ENCODE measurements around the gene NAB2. TPM values are rescaled to one million over a fixed set of nuclear protein-coding genes. Genes with fewer than 3 reads are reported as not detected.

Gene NAB2
- total and polyA plus RNA-seq, 2 of the 8 experiments (the other 6 are each of a cell fraction or from before 2014, with no cell fraction given) = 20.9 to 23.5 TPM

DNA sequence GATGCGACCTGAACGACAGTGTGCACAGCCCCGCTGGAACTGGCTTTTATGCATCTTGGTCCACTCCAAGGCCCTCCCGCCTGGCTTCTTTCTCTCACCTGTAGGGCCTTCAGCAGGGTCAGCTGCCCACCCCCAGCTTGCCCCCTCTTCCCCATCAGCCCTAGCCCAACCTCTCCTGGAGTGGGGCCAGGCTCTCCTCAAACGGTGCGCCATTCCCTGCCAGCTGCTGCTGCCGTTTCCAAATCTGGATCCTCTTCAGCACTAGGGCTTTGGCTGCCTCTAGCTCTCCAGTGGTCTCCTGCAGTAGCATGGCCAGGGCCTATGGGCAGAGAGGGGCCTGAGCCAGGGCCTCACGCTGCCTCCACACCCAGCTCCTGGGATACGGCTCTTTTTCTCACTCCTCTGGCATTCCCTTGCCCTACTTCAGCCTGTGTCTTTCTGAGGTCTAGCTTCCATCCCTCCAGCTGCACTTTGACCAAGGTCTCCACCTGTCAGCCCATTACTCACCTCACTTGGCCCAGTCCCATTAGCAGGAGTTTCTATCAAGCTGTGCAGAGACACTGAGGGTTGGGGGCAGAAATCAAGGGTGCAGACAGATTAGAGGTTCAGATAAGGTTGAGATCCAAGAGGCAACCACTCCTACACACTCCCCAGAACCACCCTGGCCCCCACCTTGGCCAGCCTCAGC, 17.3 kb downstream of the NAB2 start:
- H2AFZ ChIP-seq (ENCODE audit: low read length) = no peak overlapping the region
- H3K36me3 ChIP-seq (ENCODE audit: control insufficient read depth in 2 of 4, insufficient read depth in 4 of 4, low read length in 3 of 4) = peaks cover 0 to 9% (median 4%) of the 10 kb centered on the region in 4 experiments; a peak in 2 of 8 replicates
- no peak overlapping the region for H2BK12ac ChIP-seq (ENCODE audit: low read depth, low read length)
- no peak for DNase-seq (ENCODE audit: low read depth in 1 of 2, low spot score in 2 of 2)
- ChIA-PET POLR2A (ENCODE audit: partially characterized antibody) (interaction anchor here (1.6 to 13.0 kb wide), 4 partner anchors 11 to 37 kb away, joined by 4 to 352 read pairs (median 12); partner anchors contain the start of genes LRP1 and NAB2), CTCF (ENCODE audit: partially characterized antibody) (interaction anchor here (0.6 to 15.7 kb wide), 8 partner anchors 13 to 76 kb away, joined by 3 to 325 read pairs (median 6); partner anchors contain the start of gene NAB2)
- H3K9me3 ChIP-seq (ENCODE audit: insufficient read depth in 2 of 2, low read depth in 1 of 2, low read length in 1 of 2) = no peaks in the 10 kb centered on the region
- peaks cover 0 to 16% (median 10%) of the 10 kb centered on the region in 4 experiments; a peak in 6 of 7 replicates for H3K4me1 ChIP-seq (replicated peaks in 1 of 4; ENCODE audit: control insufficient read depth in 3 of 4, insufficient read depth in 4 of 4, low read length in 3 of 4)
- no peak overlapping the region for H2BK5ac ChIP-seq (ENCODE audit: low read depth, low read length)
- no peaks in the 10 kb centered on the region for H3K79me2 ChIP-seq (ENCODE audit: control insufficient read depth in 1 of 2, insufficient read depth in 2 of 2, low read length in 2 of 2)
- no peak overlapping the region for H3K56ac ChIP-seq (replicated peaks; ENCODE audit: insufficient read length, low read depth, low read length)
- no peak overlapping the region for H2AK5ac ChIP-seq (ENCODE audit: low read depth, low read length)
- FAIRE-seq = no peak
- WGBS, 2 experiments (ENCODE audit: extremely low coverage in 1 of 2, insufficient coverage in 1 of 2, insufficient read length in 1 of 2, insufficient replicate concordance in 2 of 2, low coverage in 1 of 2, low lambda C conversion rate in 2 of 2, missing lambda C conversion rate in 1 of 2) = 88% methylated on average over 9 of the region's 9 CpGs; no CpG with 5 or more reads in 1 of the 2 experiments
- H2BK20ac ChIP-seq (ENCODE audit: low read length) = no peak overlapping the region
- H3K14ac ChIP-seq (ENCODE audit: insufficient read length) = no peak overlapping the region
- H3K79me1 ChIP-seq (ENCODE audit: low read depth, low read length) = no peaks in the 10 kb centered on the region
- H4K5ac ChIP-seq (ENCODE audit: insufficient read length, low read depth, low read length) = no peak overlapping the region
- no peak overlapping the region for H3K4me2 ChIP-seq (ENCODE audit: insufficient read depth in 1 of 2, low read depth in 2 of 2, low read length in 2 of 2)
- no peak overlapping the region for H3K18ac ChIP-seq (ENCODE audit: extremely low read depth, low read length)
- no peak overlapping the region for H3K27ac ChIP-seq (ENCODE audit: low read depth, low read length)
- no peak overlapping the region for H3K4me3 ChIP-seq (ENCODE audit: extremely low read depth in 1 of 4, insufficient read depth in 2 of 4, low read depth in 3 of 4, low read length in 4 of 4)
- no peaks in the 10 kb centered on the region for H4K20me1 ChIP-seq (replicated peaks in 1 of 2; ENCODE audit: control insufficient read depth in 1 of 2, insufficient read depth in 2 of 2, low read length in 2 of 2)
- no peak overlapping the region for H4K8ac ChIP-seq (ENCODE audit: extremely low read depth, insufficient read depth, low read length)
- no peak overlapping the region for H4K91ac ChIP-seq (replicated peaks; ENCODE audit: insufficient read length, low read length)
- H2BK15ac ChIP-seq (ENCODE audit: low read length) = no peak overlapping the region
- no peak overlapping the region for H2BK120ac ChIP-seq (replicated peaks; ENCODE audit: low read depth, low read length)
- H3K4ac ChIP-seq (replicated peaks; ENCODE audit: insufficient read length, low read depth, low read length) = no peak overlapping the region
- H3K27me3 ChIP-seq (replicated peaks in 1 of 4; ENCODE audit: control insufficient read depth in 3 of 4, extremely low read depth in 1 of 4, insufficient read depth in 3 of 4, low read length in 3 of 4) = no peaks in the 10 kb centered on the region
- H3K23me2 ChIP-seq (ENCODE audit: low read depth, low read length) = peaks cover 7% of the 10 kb centered on the region; the same call in 1 of the 2 replicates
- no peak overlapping the region for H3K9ac ChIP-seq (replicated peaks in 1 of 4; ENCODE audit: extremely low read depth in 1 of 4, low read depth in 3 of 4, low read length in 3 of 4)
- H3K23ac ChIP-seq (ENCODE audit: insufficient read length) = no peak overlapping the region
- no peak for TF ChIP-seq EGR1 (IDR thresholded peaks at IDR 0.05; ENCODE audit: borderline replicate concordance, low read depth, low read length)
- no peak for TF ChIP-seq SIN3A (conservative IDR thresholded peaks at IDR 0.05 in 1 of 2, IDR thresholded peaks at IDR 0.05 in 1 of 2; ENCODE audit: low read depth in 1 of 2, low read length in 2 of 2)
- no peak for TF ChIP-seq FOSL1 (IDR thresholded peaks at IDR 0.05; ENCODE audit: insufficient read depth, low read depth, low read length)
- no peak for TF ChIP-seq HDAC6 (IDR thresholded peaks at IDR 0.05; ENCODE audit: low read depth, low read length)
- no peak for TF ChIP-seq GABPA (IDR thresholded peaks at IDR 0.05; ENCODE audit: borderline replicate concordance, insufficient read depth, low read length)
- TF ChIP-seq SAP30 (IDR thresholded peaks at IDR 0.05; ENCODE audit: insufficient read depth, insufficient replicate concordance, low read length) = no peak
- no peak for TF ChIP-seq BCL11A (IDR thresholded peaks at IDR 0.05; ENCODE audit: low read depth in 2 of 2, low read length in 2 of 2)
- TF ChIP-seq KDM1A (IDR thresholded peaks at IDR 0.05; ENCODE audit: borderline replicate concordance, low read length) = no peak
- TF ChIP-seq, protein P1, sequence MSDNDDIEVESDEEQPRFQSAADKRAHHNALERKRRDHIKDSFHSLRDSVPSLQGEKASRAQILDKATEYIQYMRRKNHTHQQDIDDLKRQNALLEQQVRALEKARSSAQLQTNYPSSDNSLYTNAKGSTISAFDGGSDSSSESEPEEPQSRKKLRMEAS (IDR thresholded peaks at IDR 0.05) = no peak
- no peak for TF ChIP-seq KDM5A (IDR thresholded peaks at IDR 0.05; ENCODE audit: low read length)
- no peak for TF ChIP-seq CTBP2 (IDR thresholded peaks at IDR 0.05; ENCODE audit: borderline replicate concordance, insufficient read depth, insufficient read length, low read length)
- no peak for TF ChIP-seq CHD2 (IDR thresholded peaks at IDR 0.05; ENCODE audit: low read length)
